Left ventricle myocardium inferior (tissue), 1 donor: Measurements from ENCODE around the gene R3HDML. TPM values are rescaled to one million over a fixed set of nuclear protein-coding genes. Genes with fewer than 3 reads are reported as not detected.

Source experiments
- DNase-seq: peaks from one replicate; pipeline ENCODE4 v3.0.0-alpha.2; 2020
- H3K27ac ChIP-seq: fragments of 200-600 bp; replicated peaks from 2 replicates; pipeline ENCODE4 v1.8.0; 2021
- H3K27me3 ChIP-seq: fragments of 200-600 bp; 2 replicates; pipeline ENCODE4 v1.8.0; 2021; ENCODE audit warnings: low read depth
- H3K36me3 ChIP-seq: fragments of 200-600 bp; 2 replicates; pipeline ENCODE4 v1.8.0; 2021
- H3K4me1 ChIP-seq: fragments of 200-600 bp; 2 replicates; pipeline ENCODE4 v1.8.0; 2021
- H3K4me3 ChIP-seq: fragments of 200-600 bp; 2 replicates; pipeline ENCODE4 v1.8.0; 2021; ENCODE audit warnings: mild to moderate bottlenecking, moderate library complexity
- H3K9me3 ChIP-seq: fragments of 200-600 bp; replicated peaks from 2 replicates; pipeline ENCODE4 v1.8.0; 2021
- CTCF ChIP-seq: fragments of 200-600 bp; IDR thresholded peaks from 2 replicates; pipeline ENCODE4 v1.8.0; 2021; ENCODE audit warnings: antibody characterized with exemption, mild to moderate bottlenecking, borderline replicate concordance
- intact Hi-C: fragments of 100-400 bp; cut with micrococcal nuclease; formaldehyde crosslinking; loops from one replicate; pipeline ENCODE4 v1.11.0; 2022
- total RNA-seq: library from RNA; stranded (reverse); fragmentation: NEBNext Ultra II Directional; extraction: Animal tissue kit (Norgen Biotek cat#: 25700); gene quantifications from one replicate; pipeline ENCODE4 v1.2.1, GENCODE V29; 2021
- donor health status: DM: no; HTN: yes; CAD: no; lungs with severe emphysema.

The R3HDML gene
- total RNA-seq, 1 donor from 2014 or later: not detected

GRCh38 chr20:44306927-44307326 lies 29.9 kb upstream of the R3HDML start:
- no peaks in the 10 kb centered on the region for H3K9me3 ChIP-seq
- DNase-seq: no peak
- peak overlapping the region; percentile 91 for H3K27ac ChIP-seq
- no peaks in the 10 kb centered on the region for H3K27me3 ChIP-seq
- H3K4me1 ChIP-seq: peaks cover 96% of the 10 kb centered on the region
- peak overlapping the region; percentile 0 for H3K4me3 ChIP-seq
- no peak for TF ChIP-seq CTCF
- H3K36me3 ChIP-seq: peaks cover 18% of the 10 kb centered on the region
- intact Hi-C loops: no loop called here

- Histone ChIP-seq H3K36me3 (peaks cover 13% of the 10 kb centered on the region), H3K4me3 (peak overlapping the region; percentile 85), H3K27me3 (no peaks in the 10 kb centered on the region), H3K27ac (peak overlapping the region; percentile 91), H3K9me3 (no peaks in the 10 kb centered on the region), H3K4me1 (peaks cover 65% of the 10 kb centered on the region)
- intact Hi-C loops: loop anchor here (5.0 kb wide), 1 partner anchor 93 kb away; no protein-coding TSS in a partner anchor
- TF ChIP-seq CTCF: no peak
- DNase-seq: peak; percentile 61
Measured at GRCh38 chr20:44309763-44310663, 26.8 kb upstream of the R3HDML start.

GRCh38 chr20:44310664-44311639 lies 25.9 kb upstream of the R3HDML start, which contains the start of gene FITM2:
FITM2 (minus strand) TSS chr20:44311202; CDS start chr20:44311148, 54 bp downstream.
- peak within 1 kb of the TSS; percentile 85 for H3K4me3 ChIP-seq
- peak; percentile 95 for TF ChIP-seq CTCF
- peak within 1 kb of the TSS; percentile 91 for H3K27ac ChIP-seq
- H3K27me3 ChIP-seq: no peaks in the 10 kb centered on the region
- intact Hi-C loops: loop anchor here (5.0 kb wide), 1 partner anchor 94 kb away; no protein-coding TSS in a partner anchor
- peaks cover 9% of the 10 kb centered on the region for H3K36me3 ChIP-seq
- peak; percentile 99 for DNase-seq
- H3K9me3 ChIP-seq: no peaks in the 10 kb centered on the region
- H3K4me1 ChIP-seq: peaks cover 56% of the 10 kb centered on the region

GRCh38 chr20:44314870-44315269 lies 22.0 kb upstream of the R3HDML start:
- no peaks in the 10 kb centered on the region for H3K9me3 ChIP-seq
- H3K4me1 ChIP-seq: peaks cover 17% of the 10 kb centered on the region
- no peaks in the 10 kb centered on the region for H3K36me3 ChIP-seq
- H3K27me3 ChIP-seq: no peaks in the 10 kb centered on the region
- no peak overlapping the region for H3K27ac ChIP-seq
- no peak overlapping the region for H3K4me3 ChIP-seq
- TF ChIP-seq CTCF: no peak
- DNase-seq: no peak
- intact Hi-C loops: loop anchor here (5.0 kb wide), 1 partner anchor 98 kb away; no protein-coding TSS in a partner anchor

GRCh38 chr20:44319839-44320422 lies 16.9 kb upstream of the R3HDML start:
- no peak for TF ChIP-seq CTCF
- Histone ChIP-seq H3K9me3 (no peaks in the 10 kb centered on the region), H3K4me1 (no peaks in the 10 kb centered on the region), H3K36me3 (no peaks in the 10 kb centered on the region), H3K27me3 (no peaks in the 10 kb centered on the region), H3K27ac (no peak overlapping the region), H3K4me3 (no peak overlapping the region)
- intact Hi-C loops: no loop called here
- DNase-seq: no peak
